Heart right ventricle (tissue), 16 donors: ENCODE results near the gene KRTAP1-4. TPM values are rescaled to one million over a fixed set of nuclear protein-coding genes. Genes with fewer than 3 reads are reported as not detected.

ENCODE experiments used
- ATAC-seq, 8 donors: fragments of 200-7000 bp; cut with Tn5 transposase; one replicate each; pipeline ENCODE4 v1.9.1; 2020; ENCODE audit warnings: mild to moderate bottlenecking in 8 of 8, moderate library complexity in 8 of 8, moderate number of reproducible peaks in 1 of 8
- DNase-seq, 2 donors: peaks; one replicate each; pipeline ENCODE4 v3.0.0-alpha.2; 2020
- H3K27ac ChIP-seq, 10 donors: fragments of 200-600 bp; sonication (generic) in 2 of 10; one replicate each; pipeline versions ENCODE4 v1.5.0 to v1.8.0; 2020 to 2022; ENCODE audit warnings: mild to moderate bottlenecking in 3 of 10
- H3K27me3 ChIP-seq, 7 donors: fragments of 200-600 bp; one replicate each; pipeline ENCODE4 v1.8.0; 2021 to 2022; ENCODE audit warnings: mild to moderate bottlenecking in 2 of 7
- H3K36me3 ChIP-seq, 9 donors: fragments of 200-600 bp; sonication (generic) in 1 of 9; one replicate each; pipeline versions ENCODE4 v1.5.0 to v1.8.0; 2020 to 2022; ENCODE audit warnings: mild to moderate bottlenecking in 2 of 9
- H3K4me1 ChIP-seq, 9 donors: fragments of 200-600 bp; sonication (generic) in 1 of 9; one replicate each; pipeline versions ENCODE4 v1.5.0 to v1.8.0; 2020 to 2022; ENCODE audit warnings: mild to moderate bottlenecking in 4 of 9
- H3K4me3 ChIP-seq, 10 donors: fragments of 200-600 bp; sonication (generic) in 2 of 10; one replicate each; pipeline versions ENCODE4 v1.5.0 to v1.8.0; 2020 to 2022; ENCODE audit warnings: mild to moderate bottlenecking in 7 of 10, moderate library complexity in 2 of 10
- H3K9me3 ChIP-seq, 11 donors: fragments of 200-600 bp in 10 of 11; sonication (generic) in 2 of 11; one replicate each; pipeline versions ENCODE4 v1.5.0 to v1.8.0; 2013 to 2022; ENCODE audit warnings: mild to moderate bottlenecking in 2 of 11, control low read depth in 1 of 11, moderate library complexity in 1 of 11
- WGBS, 2 donors: extraction: QIAGEN DNeasy Blood & Tissue Kit; methylation state at CpG; one replicate each; pipeline ENCODE4 v1.1.7; 2013; ENCODE audit warnings: inconsistent platforms in 1 of 2; 5-methylcytosine and 5-hydroxymethylcytosine counted together
- intact Hi-C, 10 donors: fragments of 100-400 bp; cut with DNase I; formaldehyde crosslinking; loops; one replicate each; pipeline versions ENCODE4 v1.11.1 to v1.14.2; 2022
- polyA plus RNA-seq, 2 donors: library from polyadenylated mRNA; stranded (reverse); fragments of 200-250 nt; gene quantifications; one replicate each; pipeline ENCODE4 v1.2.3, GENCODE V29; 2013
- total RNA-seq, 10 donors: library from RNA; stranded (reverse); fragmentation: NEBNext Ultra II Directional in 3 of 10; extraction: Animal tissue kit (Norgen Biotek cat#: 25700) in 3 of 10; gene quantifications; one replicate each; pipeline versions ENCODE4 v1.2.1 to v1.2.4, GENCODE V29; 2021 to 2023
- TF ChIP-seq, protein P1 (sequence below), 9 donors: fragments of 200-600 bp; sonication (generic) in 2 of 9; IDR thresholded peaks; one replicate each; pipeline versions ENCODE4 v1.5.0 to v1.8.0; 2021 to 2022; ENCODE audit warnings: antibody characterized with exemption in 9 of 9, mild to moderate bottlenecking in 5 of 9, moderate library complexity in 1 of 9
- donor health status: Arrhythmogenic right ventricular cardiomyopathy.
- donor health status: ischemic (EF 13 %, LVEDD 7.1; RV severe dilation, severe dysfunction).
- donor health status: healthy with polysubstance abuse.
- donor health status: DM: no; HTN: yes; CAD: no.
- donor health status: DM: no; HTN: no; CAD: no.
- donor health status: ischemic (EF 25% LVEDD 6.9; RV normal size, moderate dysfunction).
- donor health status: ischemic (EF 25% LVEDD 5.7; RV mildly dilated, moderate dysfunction).
- donor health status: healthy.
- donor health status: DM: yes; HTN: yes; CAD: no.
- donor health status: Ischemic cardiomyopathy.
- donor health status: ischemic (EF 35%, LVEDD 5.7; RV mildly dilated, moderate dysfunction).
- donor health status: nonischemic (EF 11% LVEDD 7.7; RV severe dilation, severe dysfunction).
- donor health status: DM: yes; HTN: yes; CAD: no.
- donor health status: PGD.
- donor health status: ischemic (EF 29% LVEDD 5.4; RV normal size, mild dysfunction).
- donor health status: nonischemic (EF 23%, LVEDD 6.1; RV moderate dilation, normal function).

Gene KRTAP1-4
- total and polyA plus RNA-seq, 12 donors = not detected

DNA sequence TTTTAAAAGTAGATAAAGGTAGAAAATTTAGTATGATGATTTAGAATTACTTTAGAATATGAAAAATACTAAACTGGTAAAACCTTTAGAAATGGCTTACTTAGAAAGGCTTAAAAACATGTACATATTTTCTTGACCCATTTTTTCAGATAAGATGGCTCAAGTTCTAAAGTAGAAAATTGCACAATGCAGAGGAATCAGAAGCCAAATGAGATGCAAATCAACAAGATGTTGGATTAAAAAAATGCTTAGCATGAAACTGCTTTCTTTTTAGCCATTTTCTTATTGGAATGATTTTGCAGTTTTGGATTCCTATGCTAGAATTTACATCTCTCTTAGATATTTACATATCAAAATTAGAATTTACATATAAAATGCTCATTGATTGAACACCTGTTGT, 19.6 kb downstream of the KRTAP1-4 start:
- Histone ChIP-seq H3K36me3 (no peaks in the 10 kb centered on the region), H3K27me3 (peaks cover 0 to 4% (median 0%) of the 10 kb centered on the region in 7 donors), H3K4me1 (peaks cover 0 to 5% (median 0%) of the 10 kb centered on the region in 9 donors), H3K9me3 (no peaks in the 10 kb centered on the region), H3K27ac (no peak overlapping the region), H3K4me3 (no peak overlapping the region)
- intact Hi-C loops = no loop called here
- DNase-seq (no peak), ATAC-seq (no peak)
- TF ChIP-seq, protein P1, sequence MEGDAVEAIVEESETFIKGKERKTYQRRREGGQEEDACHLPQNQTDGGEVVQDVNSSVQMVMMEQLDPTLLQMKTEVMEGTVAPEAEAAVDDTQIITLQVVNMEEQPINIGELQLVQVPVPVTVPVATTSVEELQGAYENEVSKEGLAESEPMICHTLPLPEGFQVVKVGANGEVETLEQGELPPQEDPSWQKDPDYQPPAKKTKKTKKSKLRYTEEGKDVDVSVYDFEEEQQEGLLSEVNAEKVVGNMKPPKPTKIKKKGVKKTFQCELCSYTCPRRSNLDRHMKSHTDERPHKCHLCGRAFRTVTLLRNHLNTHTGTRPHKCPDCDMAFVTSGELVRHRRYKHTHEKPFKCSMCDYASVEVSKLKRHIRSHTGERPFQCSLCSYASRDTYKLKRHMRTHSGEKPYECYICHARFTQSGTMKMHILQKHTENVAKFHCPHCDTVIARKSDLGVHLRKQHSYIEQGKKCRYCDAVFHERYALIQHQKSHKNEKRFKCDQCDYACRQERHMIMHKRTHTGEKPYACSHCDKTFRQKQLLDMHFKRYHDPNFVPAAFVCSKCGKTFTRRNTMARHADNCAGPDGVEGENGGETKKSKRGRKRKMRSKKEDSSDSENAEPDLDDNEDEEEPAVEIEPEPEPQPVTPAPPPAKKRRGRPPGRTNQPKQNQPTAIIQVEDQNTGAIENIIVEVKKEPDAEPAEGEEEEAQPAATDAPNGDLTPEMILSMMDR (IDR thresholded peaks at IDR 0.05) = no peak

DNA sequence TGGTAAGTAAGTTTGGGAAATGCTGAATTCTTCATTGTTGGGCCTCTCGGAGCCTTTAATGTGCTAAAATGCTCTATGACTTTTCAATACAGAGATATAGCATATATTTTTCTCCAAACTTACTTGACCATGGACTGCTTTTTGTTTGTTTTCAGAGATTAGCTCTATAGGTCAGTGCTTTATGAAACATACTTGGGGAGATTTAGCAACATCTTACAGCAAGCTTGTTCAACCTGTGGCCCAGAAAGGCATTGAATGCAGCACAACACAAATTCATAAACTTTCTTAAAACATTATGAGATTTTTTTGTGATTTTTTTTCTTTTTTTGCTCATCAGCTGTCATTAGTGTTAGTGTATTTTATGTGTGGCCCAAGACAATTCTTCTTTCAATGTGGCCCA, 20.1 kb downstream of the KRTAP1-4 start:
- H3K9me3 ChIP-seq = no peaks in the 10 kb centered on the region
- TF ChIP-seq, protein P1 (IDR thresholded peaks at IDR 0.05) = no peak
- H3K4me1 ChIP-seq = peaks cover 0 to 5% (median 0%) of the 10 kb centered on the region in 9 donors
- H3K27ac ChIP-seq = no peak overlapping the region
- 81 to 85% methylated on average over 1 of the region's 1 CpG for WGBS, 2 donors
- DNase-seq = no peak
- no peak overlapping the region for H3K4me3 ChIP-seq
- no peak for ATAC-seq
- no peaks in the 10 kb centered on the region for H3K36me3 ChIP-seq
- H3K27me3 ChIP-seq = peaks cover 0 to 3% (median 0%) of the 10 kb centered on the region in 7 donors
- intact Hi-C loops = no loop called here

DNA sequence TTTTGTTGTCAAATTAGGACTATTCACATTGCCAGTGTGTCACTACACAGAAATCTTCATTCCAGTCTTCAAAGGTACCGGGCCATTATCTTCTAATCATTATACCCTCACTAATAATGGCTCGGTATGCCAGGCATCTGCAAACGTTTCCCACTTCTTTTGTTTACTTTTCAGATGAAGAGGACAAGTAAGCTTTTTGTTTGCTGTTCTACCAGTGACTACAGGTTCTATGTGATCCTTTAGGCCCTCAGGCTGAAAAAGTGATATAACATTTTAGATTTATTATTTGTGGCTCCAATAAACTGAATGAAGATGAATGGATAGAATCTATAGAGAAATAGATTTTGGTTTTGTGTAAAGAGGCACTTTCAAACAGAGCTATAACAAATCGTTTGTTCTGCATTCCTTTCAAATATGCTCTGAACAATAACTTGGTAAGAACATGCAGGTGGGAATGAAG, 20.7 kb downstream of the KRTAP1-4 start:
- DNase-seq (no peak), ATAC-seq (no peak)
- intact Hi-C loops = no loop called here
- no peak overlapping the region for H3K4me3 ChIP-seq
- peaks cover 0 to 5% (median 0%) of the 10 kb centered on the region in 9 donors for H3K4me1 ChIP-seq
- TF ChIP-seq, protein P1 (IDR thresholded peaks at IDR 0.05) = no peak
- no peaks in the 10 kb centered on the region for H3K9me3 ChIP-seq
- H3K27ac ChIP-seq = no peak overlapping the region
- peaks cover 0 to 3% (median 0%) of the 10 kb centered on the region in 7 donors for H3K27me3 ChIP-seq
- WGBS, 2 donors = 44 to 46% methylated on average over 4 of the region's 4 CpGs
- no peaks in the 10 kb centered on the region for H3K36me3 ChIP-seq

DNA sequence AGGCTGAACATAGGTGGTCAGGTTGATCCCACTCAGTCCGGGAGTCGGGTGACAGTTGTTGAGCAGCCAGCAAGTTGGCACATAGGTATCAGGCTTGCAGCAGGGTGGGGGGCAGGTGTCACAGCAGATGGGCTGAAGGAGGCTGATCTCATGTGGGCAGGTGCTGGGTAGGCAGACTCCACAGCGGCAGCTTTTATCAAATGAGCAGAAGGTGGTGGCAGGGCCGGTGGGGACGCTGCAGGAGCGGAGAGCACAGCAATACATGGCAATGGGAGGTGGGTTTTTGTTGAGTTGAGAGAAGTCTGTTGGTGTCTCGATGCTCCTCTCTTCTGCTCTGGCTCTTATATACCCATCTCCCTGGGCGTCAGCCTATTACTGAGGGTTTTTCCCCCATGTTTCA, 21.2 kb downstream of the KRTAP1-4 start, which contains the start of gene KRTAP3-1:
Gene KRTAP3-1, minus strand, starts transcription at position 318 of the 400 bp plus-strand sequence. Its CDS starts 54 bp downstream, at position 264.
- ATAC-seq (no peak), DNase-seq (no peak)
- TF ChIP-seq, protein P1 (IDR thresholded peaks at IDR 0.05) = no peak
- Histone ChIP-seq H3K4me1 (peaks cover 0 to 5% (median 0%) of the 10 kb centered on the region in 9 donors), H3K27ac (no peak within 1 kb of the TSS), H3K4me3 (no peak within 1 kb of the TSS), H3K9me3 (no peaks in the 10 kb centered on the region), H3K27me3 (peaks cover 0 to 8% (median 0%) of the 10 kb centered on the region in 7 donors), H3K36me3 (no peaks in the 10 kb centered on the region)
- intact Hi-C loops = no loop called here
- WGBS, 2 donors = 79 to 82% methylated on average over 8 of the region's 8 CpGs
